ENCODE data around the gene GPRC5C. TPM values are rescaled to one million over a fixed set of nuclear protein-coding genes. Genes with fewer than 3 reads are reported as not detected.

The GPRC5C gene
- total and polyA plus RNA-seq, 2 of the 8 experiments (the other 6 are each of a cell fraction or from before 2014, with no cell fraction given) = 18.3 to 55.8 TPM

DNA sequence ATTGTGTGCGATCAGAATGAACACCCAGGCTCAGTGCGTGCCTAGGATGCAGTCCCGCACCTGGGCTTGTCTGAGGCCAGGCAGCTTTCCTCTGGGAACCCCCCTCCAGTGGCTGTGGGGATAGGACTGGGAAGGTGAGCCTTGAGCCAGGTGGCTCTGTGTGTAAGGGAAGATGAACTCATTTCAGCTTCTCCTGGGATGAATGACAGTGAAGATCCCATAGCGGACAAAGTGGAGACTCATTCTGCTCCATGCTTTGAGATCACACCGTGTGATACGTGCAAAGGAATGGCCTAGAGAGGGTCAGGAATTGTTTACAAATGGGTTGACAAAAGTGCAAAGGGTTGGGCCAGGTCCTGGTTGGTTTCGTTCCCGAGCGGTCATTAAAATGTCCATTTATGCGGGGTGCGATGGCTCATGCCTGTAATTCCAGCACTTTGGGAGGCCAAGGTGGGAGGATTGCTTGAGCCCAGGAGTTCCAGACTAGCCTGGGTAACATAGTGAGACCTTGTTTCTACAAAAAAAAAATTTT lies 15.8 kb downstream of the GPRC5C start:
- no peak overlapping the region for H3K18ac ChIP-seq (ENCODE audit: extremely low read depth, low read length)
- H3K9ac ChIP-seq (replicated peaks in 1 of 4; ENCODE audit: extremely low read depth in 1 of 4, low read depth in 3 of 4, low read length in 3 of 4) = no peak overlapping the region
- no peak overlapping the region for H2BK120ac ChIP-seq (replicated peaks; ENCODE audit: low read depth, low read length)
- H3K36me3 ChIP-seq (ENCODE audit: control insufficient read depth in 2 of 4, insufficient read depth in 4 of 4, low read length in 3 of 4) = peaks cover 0 to 6% (median 0%) of the 10 kb centered on the region in 4 experiments; a peak in 1 of 8 replicates
- FAIRE-seq (no peak), DNase-seq (ENCODE audit: low read depth in 1 of 2, low spot score in 2 of 2) (no peak)
- no peak overlapping the region for H2BK20ac ChIP-seq (ENCODE audit: low read length)
- no peak overlapping the region for H3K4me2 ChIP-seq (ENCODE audit: insufficient read depth in 1 of 2, low read depth in 2 of 2, low read length in 2 of 2)
- H4K20me1 ChIP-seq (replicated peaks in 1 of 2; ENCODE audit: control insufficient read depth in 1 of 2, insufficient read depth in 2 of 2, low read length in 2 of 2) = peaks cover 4% of the 10 kb centered on the region in 2 experiments
- no peak overlapping the region for H4K91ac ChIP-seq (replicated peaks; ENCODE audit: insufficient read length, low read length)
- peaks cover 0 to 29% (median 19%) of the 10 kb centered on the region in 4 experiments; a peak in 6 of 7 replicates for H3K4me1 ChIP-seq (replicated peaks in 1 of 4; ENCODE audit: control insufficient read depth in 3 of 4, insufficient read depth in 4 of 4, low read length in 3 of 4)
- no peak overlapping the region for H2BK15ac ChIP-seq (ENCODE audit: low read length)
- H3K23me2 ChIP-seq (ENCODE audit: low read depth, low read length) = no peaks in the 10 kb centered on the region; the same call in 1 of the 2 replicates
- POLR2A ChIA-PET (ENCODE audit: partially characterized antibody) = interaction anchor here (0.7 to 2.5 kb wide), 4 partner anchors 10 to 60 kb away, joined by 3 to 7 read pairs (median 3); no protein-coding TSS in a partner anchor
- no peak overlapping the region for H2AFZ ChIP-seq (ENCODE audit: low read length)
- no peak overlapping the region for H3K56ac ChIP-seq (replicated peaks; ENCODE audit: insufficient read length, low read depth, low read length)
- no peak overlapping the region for H3K23ac ChIP-seq (ENCODE audit: insufficient read length)
- no peak overlapping the region for H2AK5ac ChIP-seq (ENCODE audit: low read depth, low read length)
- TF ChIP-seq SP4 (IDR thresholded peaks at IDR 0.05; ENCODE audit: low read length) (no peak), YY1 (IDR thresholded peaks at IDR 0.05; ENCODE audit: low read depth, low read length) (no peak), RXRA (IDR thresholded peaks at IDR 0.05; ENCODE audit: insufficient read depth, low read depth, low read length) (no peak), PHF8 (conservative IDR thresholded peaks at IDR 0.05; ENCODE audit: low read depth, low read length) (no peak), KDM4A (IDR thresholded peaks at IDR 0.05; ENCODE audit: low read depth, low read length, severe bottlenecking) (no peak), JUN (IDR thresholded peaks at IDR 0.05; ENCODE audit: low read depth, low read length) (no peak), TCF12 (IDR thresholded peaks at IDR 0.05; ENCODE audit: low read depth, low read length) (no peak), SIX5 (IDR thresholded peaks at IDR 0.05; ENCODE audit: low read depth, low read length) (no peak)
- H2BK12ac ChIP-seq (ENCODE audit: low read depth, low read length) = no peak overlapping the region
- H3K27ac ChIP-seq (ENCODE audit: low read depth, low read length) = no peak overlapping the region
- no peaks in the 10 kb centered on the region for H3K9me3 ChIP-seq (ENCODE audit: insufficient read depth in 2 of 2, low read depth in 1 of 2, low read length in 1 of 2)
- 94% methylated on average over 11 of the region's 11 CpGs; no CpG with 5 or more reads in 1 of the 2 experiments for WGBS, 2 experiments (ENCODE audit: extremely low coverage in 1 of 2, insufficient coverage in 1 of 2, insufficient read length in 1 of 2, insufficient replicate concordance in 2 of 2, low coverage in 1 of 2, low lambda C conversion rate in 2 of 2, missing lambda C conversion rate in 1 of 2)
- no peak overlapping the region for H3K4me3 ChIP-seq (ENCODE audit: extremely low read depth in 1 of 4, insufficient read depth in 2 of 4, low read depth in 3 of 4, low read length in 4 of 4)
- H4K8ac ChIP-seq (ENCODE audit: extremely low read depth, insufficient read depth, low read length) = no peak overlapping the region
- H3K14ac ChIP-seq (ENCODE audit: insufficient read length) = no peak overlapping the region
- H4K5ac ChIP-seq (ENCODE audit: insufficient read length, low read depth, low read length) = no peak overlapping the region
- H3K79me2 ChIP-seq (ENCODE audit: control insufficient read depth in 1 of 2, insufficient read depth in 2 of 2, low read length in 2 of 2) = no peaks in the 10 kb centered on the region
- peaks cover 0 to 6% (median 2%) of the 10 kb centered on the region in 4 experiments; a peak in 5 of 7 replicates for H3K27me3 ChIP-seq (replicated peaks in 1 of 4; ENCODE audit: control insufficient read depth in 3 of 4, extremely low read depth in 1 of 4, insufficient read depth in 3 of 4, low read length in 3 of 4)
- H2BK5ac ChIP-seq (ENCODE audit: low read depth, low read length) = no peak overlapping the region
- H3K79me1 ChIP-seq (ENCODE audit: low read depth, low read length) = no peaks in the 10 kb centered on the region
- CTCF ChIA-PET (ENCODE audit: partially characterized antibody) = interaction anchor here (0.6 to 8.4 kb wide), 8 partner anchors 9 to 149 kb away, joined by 3 to 93 read pairs (median 5); no protein-coding TSS in a partner anchor
- H3K4ac ChIP-seq (replicated peaks; ENCODE audit: insufficient read length, low read depth, low read length) = no peak overlapping the region
